Loucy (cell line): Measurements from ENCODE around the gene EIF6.

Source experiments
- H2AFZ ChIP-seq: fragments of 200-600 bp; sonication (generic); 2 replicates; pipeline ENCODE4 v1.6.0; 2016; ENCODE audit warnings: antibody characterized with exemption, mild to moderate bottlenecking, low read length, moderate library complexity
- H3F3A ChIP-seq: fragments of 200-600 bp; 2 replicates; pipeline ENCODE4 v1.6.0; 2016; ENCODE audit warnings: antibody characterized with exemption, low read depth, mild to moderate bottlenecking
- H3K27me3 ChIP-seq: fragments of 200-600 bp; sonication (generic); 2 replicates; pipeline ENCODE4 v1.6.1; 2014; ENCODE audit warnings: low read length, mild to moderate bottlenecking; ENCODE audit not compliant: insufficient read depth, poor library complexity, severe bottlenecking
- H3K36me3 ChIP-seq: fragments of 200-600 bp; sonication (generic); 2 replicates; pipeline ENCODE4 v1.6.1; 2016; ENCODE audit warnings: low read length; ENCODE audit not compliant: insufficient read depth
- H3K4me1 ChIP-seq: fragments of 200-600 bp; sonication (generic); 2 replicates; pipeline ENCODE4 v1.5.1; 2014; ENCODE audit warnings: low read length, mild to moderate bottlenecking; ENCODE audit not compliant: insufficient read depth, poor library complexity, severe bottlenecking
- H3K4me2 ChIP-seq: fragments of 200-600 bp; sonication (generic); 2 replicates; pipeline ENCODE4 v1.6.0; 2014; ENCODE audit warnings: antibody characterized with exemption, low read length, low read depth, mild to moderate bottlenecking; ENCODE audit not compliant: poor library complexity, severe bottlenecking
- H3K4me3 ChIP-seq: fragments of 200-600 bp; sonication (generic); 2 replicates; pipeline ENCODE4 v1.5.1; 2014; ENCODE audit warnings: low read length, mild to moderate bottlenecking, mixed read lengths; ENCODE audit not compliant: poor library complexity, severe bottlenecking
- H3K79me2 ChIP-seq: fragments of 200-600 bp; sonication (generic); 2 replicates; pipeline ENCODE4 v1.6.1; 2014; ENCODE audit warnings: low read length; ENCODE audit not compliant: insufficient read depth
- H3K9ac ChIP-seq: fragments of 200-600 bp; sonication (generic); 2 replicates; pipeline ENCODE4 v1.6.0; 2014; ENCODE audit warnings: mild to moderate bottlenecking, low read depth, low read length, moderate library complexity; ENCODE audit not compliant: poor library complexity, severe bottlenecking
- H3K9me2 ChIP-seq: fragments of 200-600 bp; sonication (generic); replicated peaks from 2 replicates; pipeline ENCODE4 v1.6.1; 2016; ENCODE audit warnings: low read depth, low read length, mixed read lengths
- H3K9me3 ChIP-seq: fragments of 200-600 bp; sonication (generic); 2 replicates; pipeline ENCODE4 v1.6.1; 2014; ENCODE audit warnings: mild to moderate bottlenecking, antibody characterized with exemption, low read length, low read depth; ENCODE audit not compliant: insufficient read depth
- H4K20me1 ChIP-seq: fragments of 200-600 bp; sonication (generic); 2 replicates; pipeline ENCODE4 v1.6.0; 2014; ENCODE audit warnings: antibody characterized with exemption, low read length, mild to moderate bottlenecking; ENCODE audit not compliant: insufficient read depth, poor library complexity, severe bottlenecking
- EZH2phosphoT487 ChIP-seq: fragments of 200-600 bp; IDR thresholded peaks from 2 replicates; pipeline ENCODE4 v1.6.1; 2018; ENCODE audit warnings: antibody characterized with exemption, mild to moderate bottlenecking, moderate library complexity, borderline replicate concordance
- TF ChIP-seq, protein P1 (sequence below): fragments of 200-600 bp; sonication (generic); conservative IDR thresholded peaks from 2 replicates; pipeline ENCODE4 v1.5.1; 2014; ENCODE audit warnings: mild to moderate bottlenecking, antibody characterized with exemption, low read length

EIF6 gene

DNA sequence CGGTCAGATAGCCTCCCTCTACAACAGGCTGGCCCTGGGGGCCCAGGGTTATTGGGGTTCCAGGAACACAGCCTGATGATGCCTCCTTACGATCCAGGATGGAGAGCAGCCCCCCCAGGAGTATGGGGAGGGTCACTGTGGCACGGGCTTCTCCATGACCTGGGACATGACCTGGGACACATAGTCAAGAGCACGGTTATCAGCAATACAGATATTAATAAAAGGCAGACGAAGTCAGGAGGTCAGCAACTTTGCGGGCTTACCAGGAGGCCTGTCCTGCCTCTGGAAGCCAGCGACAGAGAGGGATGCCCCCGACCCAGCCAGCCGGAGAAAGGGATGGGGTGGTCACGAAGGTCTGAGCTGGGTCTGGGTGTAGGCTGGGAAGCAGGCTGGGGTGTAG, 7.4 kb downstream of the EIF6 start:
- Histone ChIP-seq H3K4me1 (peaks cover 3% of the 10 kb centered on the region), H2AFZ (no peak overlapping the region), H3K4me3 (peak overlapping the region; percentile 76), H3K9me3 (no peaks in the 10 kb centered on the region), H3K9me2 (no peaks in the 10 kb centered on the region), H3K27me3 (no peaks in the 10 kb centered on the region), H3K36me3 (peaks cover 36% of the 10 kb centered on the region; the same call in 1 of the 2 replicates), H4K20me1 (peaks cover 7% of the 10 kb centered on the region), H3K9ac (peak overlapping the region; percentile 83), H3F3A (peaks cover 4% of the 10 kb centered on the region; the same call in 1 of the 2 replicates), H3K4me2 (peak overlapping the region; percentile 76), H3K79me2 (peaks cover 33% of the 10 kb centered on the region)
- TF ChIP-seq, protein P1, sequence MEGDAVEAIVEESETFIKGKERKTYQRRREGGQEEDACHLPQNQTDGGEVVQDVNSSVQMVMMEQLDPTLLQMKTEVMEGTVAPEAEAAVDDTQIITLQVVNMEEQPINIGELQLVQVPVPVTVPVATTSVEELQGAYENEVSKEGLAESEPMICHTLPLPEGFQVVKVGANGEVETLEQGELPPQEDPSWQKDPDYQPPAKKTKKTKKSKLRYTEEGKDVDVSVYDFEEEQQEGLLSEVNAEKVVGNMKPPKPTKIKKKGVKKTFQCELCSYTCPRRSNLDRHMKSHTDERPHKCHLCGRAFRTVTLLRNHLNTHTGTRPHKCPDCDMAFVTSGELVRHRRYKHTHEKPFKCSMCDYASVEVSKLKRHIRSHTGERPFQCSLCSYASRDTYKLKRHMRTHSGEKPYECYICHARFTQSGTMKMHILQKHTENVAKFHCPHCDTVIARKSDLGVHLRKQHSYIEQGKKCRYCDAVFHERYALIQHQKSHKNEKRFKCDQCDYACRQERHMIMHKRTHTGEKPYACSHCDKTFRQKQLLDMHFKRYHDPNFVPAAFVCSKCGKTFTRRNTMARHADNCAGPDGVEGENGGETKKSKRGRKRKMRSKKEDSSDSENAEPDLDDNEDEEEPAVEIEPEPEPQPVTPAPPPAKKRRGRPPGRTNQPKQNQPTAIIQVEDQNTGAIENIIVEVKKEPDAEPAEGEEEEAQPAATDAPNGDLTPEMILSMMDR, result no peak
- no peak for TF ChIP-seq EZH2phosphoT487

GRCh38 chr20:35276408-35276807, 8.2 kb downstream of the EIF6 start:
- Histone ChIP-seq H3K36me3 (peaks cover 32% of the 10 kb centered on the region; the same call in 1 of the 2 replicates), H3K4me1 (peaks cover 3% of the 10 kb centered on the region), H3K79me2 (peaks cover 26% of the 10 kb centered on the region; the same call in 1 of the 2 replicates), H3K9me3 (no peaks in the 10 kb centered on the region), H3K4me2 (peak overlapping the region; percentile 76), H3K27me3 (no peaks in the 10 kb centered on the region), H3F3A (peaks cover 4% of the 10 kb centered on the region; the same call in 1 of the 2 replicates), H4K20me1 (peaks cover 4% of the 10 kb centered on the region), H3K4me3 (peak overlapping the region; percentile 76), H2AFZ (no peak overlapping the region), H3K9ac (peak overlapping the region; percentile 83), H3K9me2 (no peaks in the 10 kb centered on the region)
- TF ChIP-seq, protein P1, result no peak
- no peak for TF ChIP-seq EZH2phosphoT487

- Histone ChIP-seq H4K20me1 (peaks cover 3% of the 10 kb centered on the region), H3K9me3 (no peaks in the 10 kb centered on the region), H3K4me1 (peaks cover 3% of the 10 kb centered on the region), H2AFZ (no peak overlapping the region), H3K27me3 (no peaks in the 10 kb centered on the region), H3K9me2 (no peaks in the 10 kb centered on the region), H3K9ac (no peak overlapping the region), H3K79me2 (peaks cover 22% of the 10 kb centered on the region; the same call in 1 of the 2 replicates), H3K4me2 (no peak overlapping the region), H3K36me3 (peaks cover 30% of the 10 kb centered on the region; the same call in 1 of the 2 replicates), H3K4me3 (no peak overlapping the region), H3F3A (peaks cover 4% of the 10 kb centered on the region; the same call in 1 of the 2 replicates)
- no peak for TF ChIP-seq EZH2phosphoT487
- TF ChIP-seq, protein P1, result no peak
Measured at GRCh38 chr20:35275741-35276251, 8.8 kb downstream of the EIF6 start.
